NK-92 (cell line): ENCODE measurements around the gene COQ7.

Source experiments
- DNase-seq: peaks from one replicate; lab custom pipeline; 2025; ENCODE audit not compliant: unreplicated experiment; lab: John Stamatoyannopoulos, UW

The COQ7 gene

GRCh38 chr16:19067349-19068236, at the start of gene COQ7:
TSS of gene COQ7 (plus strand) at chr16:19067614. CDS start at chr16:19067665, 51 bp downstream.
- peak; percentile 82 for DNase-seq

DNA sequence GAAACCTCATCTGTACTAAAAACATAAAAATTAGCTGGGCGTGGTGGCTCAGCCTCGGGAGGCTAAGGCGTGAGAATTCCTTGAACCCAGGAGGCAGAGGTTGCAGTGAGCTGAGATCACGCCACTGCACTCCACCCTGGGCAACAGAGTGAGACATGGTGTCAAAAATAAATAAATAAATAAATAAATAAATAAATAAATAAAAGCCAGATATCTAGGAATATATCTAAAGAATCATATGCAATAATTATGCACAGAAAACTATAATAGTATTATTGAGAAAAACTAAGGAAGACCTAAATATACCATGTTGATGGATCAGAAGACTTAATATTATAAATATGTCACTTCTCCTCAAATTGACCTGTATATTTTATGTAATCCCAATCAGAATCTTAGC, 46.7 kb upstream of the COQ7 start:
- no peak for DNase-seq

GRCh38 chr16:19021747-19022146, 45.7 kb upstream of the COQ7 start:
- DNase-seq = no peak

DNA sequence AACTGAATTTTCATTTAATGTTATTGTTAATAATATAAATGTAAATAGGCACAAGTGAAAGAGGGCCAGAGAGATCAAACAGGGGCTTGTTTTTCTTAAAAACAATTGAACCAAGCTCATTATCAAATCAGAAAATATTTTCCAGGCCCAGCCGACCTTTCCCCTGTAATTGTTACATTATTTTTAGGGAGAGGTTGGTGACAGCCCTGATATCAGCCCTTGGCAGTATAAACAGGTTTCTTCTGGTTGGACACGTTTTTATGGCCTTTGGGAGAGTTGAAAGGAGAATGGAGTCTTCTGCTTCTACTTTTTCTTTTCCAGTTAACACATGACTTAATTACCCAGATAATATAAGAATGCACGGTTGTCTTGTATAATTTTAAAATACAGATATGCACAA, 40.0 kb upstream of the COQ7 start:
- DNase-seq = no peak

DNA sequence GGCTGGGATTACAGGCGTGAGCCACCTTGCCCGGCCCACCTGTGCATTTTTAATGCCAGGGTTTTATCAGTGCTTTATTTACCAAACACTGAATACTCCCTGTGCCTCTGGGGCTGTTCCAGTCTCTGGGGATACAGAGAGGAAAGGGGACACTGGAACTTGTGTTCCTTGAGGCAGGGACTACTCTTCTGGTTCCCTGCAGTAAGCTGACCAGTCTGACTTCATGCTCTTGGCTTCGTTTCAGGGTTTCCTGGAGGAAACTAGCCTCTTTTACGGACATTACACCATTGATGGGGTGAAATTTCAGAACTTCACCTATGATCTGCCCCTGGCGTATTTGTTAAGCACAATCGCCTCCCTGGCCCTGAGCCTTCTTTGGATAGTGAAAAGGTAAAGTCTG, 37.4 kb upstream of the COQ7 start:
- no peak for DNase-seq

- DNase-seq = no peak
These were observed 35.7 kb upstream of the COQ7 start for GRCh38 chr16:19031738-19032137.

GRCh38 chr16:19033761-19034160, 33.7 kb upstream of the COQ7 start:
- no peak for DNase-seq

- no peak for DNase-seq
These were observed 27.0 kb upstream of the COQ7 start for GRCh38 chr16:19040400-19040799.

DNA sequence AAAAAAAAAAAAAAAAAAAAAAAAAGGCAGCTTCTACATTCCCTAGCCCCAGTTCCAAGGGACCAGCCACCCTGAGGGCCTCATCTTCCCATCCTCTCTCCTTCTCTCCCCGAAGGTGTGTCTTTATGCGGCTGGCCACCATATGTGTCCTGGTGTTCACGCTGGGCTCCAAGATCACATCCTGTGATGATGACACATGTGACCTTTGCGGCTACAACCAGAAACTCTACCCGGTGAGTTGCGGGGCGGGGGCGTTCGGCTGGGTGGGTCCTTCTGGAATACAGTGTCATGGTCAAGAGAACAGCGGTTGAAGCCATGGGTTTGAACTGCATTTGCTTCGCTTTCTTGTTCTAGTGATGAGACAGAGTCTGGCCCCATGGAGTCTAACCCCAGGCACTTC, 22.6 kb upstream of the COQ7 start:
- DNase-seq = no peak

DNA sequence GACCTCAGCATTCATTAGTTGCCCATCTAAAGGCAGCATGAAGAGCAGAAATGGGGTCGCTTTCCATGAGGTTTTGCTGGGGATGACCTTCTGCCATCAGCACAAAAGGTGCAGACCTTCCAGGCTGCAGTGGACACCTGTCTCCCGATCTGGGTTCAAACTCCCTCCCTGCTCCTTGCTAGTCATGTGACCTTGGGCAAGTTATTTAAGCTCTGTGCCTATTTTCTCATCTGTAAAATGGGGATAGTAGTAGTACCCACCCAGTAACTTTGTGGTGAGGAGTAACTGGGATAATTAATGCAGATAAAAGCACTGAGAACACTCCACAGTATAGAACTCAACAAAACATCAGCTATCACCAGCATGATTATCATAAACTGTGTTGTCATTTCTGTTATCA, 21.4 kb upstream of the COQ7 start:
- DNase-seq = no peak

DNA sequence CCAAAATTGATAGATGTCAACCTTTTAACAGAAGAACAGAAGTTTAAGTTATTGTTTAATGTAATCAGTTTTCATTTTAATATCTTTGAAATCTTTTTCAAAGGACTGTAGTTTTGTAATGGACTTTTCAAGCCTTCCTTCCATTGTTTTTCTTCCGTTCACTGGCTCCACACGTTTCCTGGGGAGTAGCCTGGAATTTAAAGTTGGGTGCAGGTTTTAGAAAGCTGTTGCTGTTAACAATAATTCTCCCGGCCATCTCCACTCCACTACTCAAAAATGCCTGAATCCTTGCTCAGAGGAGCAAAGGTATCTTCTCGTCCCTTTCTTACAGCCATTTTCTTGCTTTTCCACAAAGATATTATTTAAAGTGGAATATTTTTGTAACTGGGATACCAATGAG, 4.7 kb upstream of the COQ7 start:
- no peak for DNase-seq

- no peak for DNase-seq
These were observed 446 bp upstream of the COQ7 start for GRCh38 chr16:19066988-19067348.

- DNase-seq = no peak
These were observed 912 bp downstream of the COQ7 start for GRCh38 chr16:19068237-19068815.

GRCh38 chr16:19071811-19072777, 4.7 kb downstream of the COQ7 start:
- DNase-seq = no peak

DNA sequence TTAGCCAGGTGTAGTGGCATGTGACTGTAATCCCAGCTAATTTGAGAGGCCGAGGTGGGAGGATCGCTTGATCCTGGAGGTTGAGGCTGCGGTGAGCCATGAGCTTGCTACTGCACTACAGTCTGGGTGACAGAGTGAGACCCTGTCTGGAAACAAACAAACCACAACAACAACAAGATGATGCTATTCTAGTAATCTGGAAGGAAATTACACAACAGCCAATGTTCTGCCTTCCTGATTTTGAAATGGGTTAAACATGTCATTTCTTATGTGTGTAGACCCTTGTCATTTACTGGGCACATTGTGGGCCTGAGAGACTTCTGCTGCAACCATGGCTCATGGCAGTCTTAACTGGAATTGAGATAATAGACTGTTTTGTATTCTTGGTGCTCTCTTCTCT, 5.9 kb downstream of the COQ7 start:
- no peak for DNase-seq

DNA sequence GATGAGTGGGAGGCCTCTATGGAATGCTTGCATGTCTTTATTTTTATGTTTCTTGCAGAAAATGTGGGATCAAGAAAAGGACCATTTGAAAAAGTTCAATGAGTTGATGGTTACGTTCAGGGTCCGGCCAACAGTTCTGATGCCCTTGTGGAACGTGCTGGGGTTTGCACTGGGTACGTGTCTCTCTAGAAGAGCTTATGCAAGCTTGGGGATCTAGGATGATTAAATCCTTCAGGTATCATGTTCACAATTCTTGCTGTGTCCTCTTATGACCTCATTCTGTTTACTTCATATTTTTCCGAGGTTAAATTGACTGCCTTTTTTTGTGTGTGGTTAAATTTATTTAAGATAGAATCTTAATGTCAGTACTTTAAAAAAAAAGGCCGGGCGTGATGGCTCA, 6.4 kb downstream of the COQ7 start:
- DNase-seq = no peak

- no peak for DNase-seq
These were observed 8.1 kb downstream of the COQ7 start for GRCh38 chr16:19075511-19075910.

- DNase-seq = no peak
These were observed 10.5 kb downstream of the COQ7 start for GRCh38 chr16:19077879-19078278.

DNA sequence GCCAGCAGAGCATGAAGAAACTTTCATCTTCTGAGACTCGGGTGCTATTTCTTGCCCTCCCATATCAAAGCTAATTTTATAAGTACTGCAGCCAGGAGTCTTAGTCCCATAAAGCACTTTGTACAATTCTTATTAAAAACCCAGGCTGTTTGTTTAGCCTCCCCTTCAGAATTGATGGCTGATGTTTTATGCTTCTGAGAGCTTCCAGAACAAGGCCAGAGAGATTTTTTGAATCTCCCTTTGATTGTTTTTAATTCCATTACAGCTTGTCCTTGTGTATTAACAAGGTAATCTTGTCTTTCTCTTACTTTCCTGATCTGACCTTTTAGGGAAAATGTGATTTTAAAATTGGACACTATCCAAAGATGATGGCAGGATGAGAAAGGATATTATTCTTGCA, 16.3 kb downstream of the COQ7 start:
- no peak for DNase-seq

GRCh38 chr16:19084139-19084538, 16.7 kb downstream of the COQ7 start:
- no peak for DNase-seq

DNA sequence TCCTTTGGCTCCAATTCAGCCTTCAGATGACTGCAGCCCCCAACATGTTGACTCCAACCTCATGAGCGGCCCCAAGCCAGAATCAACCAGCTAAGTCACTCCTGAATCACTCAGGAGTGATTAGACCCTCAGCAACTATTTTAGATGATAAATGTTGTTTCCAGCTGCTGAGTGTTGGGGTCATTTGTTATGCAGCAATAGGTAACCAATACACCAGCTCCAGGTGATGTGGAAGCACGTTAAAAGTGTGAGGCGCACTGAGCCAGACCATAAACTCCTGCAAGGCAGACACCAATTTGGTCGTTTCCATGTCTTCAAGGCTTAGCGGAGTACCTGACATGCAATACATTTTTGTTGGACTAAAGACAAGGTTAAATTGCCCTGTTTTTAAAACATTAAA, 17.5 kb downstream of the COQ7 start:
- DNase-seq = no peak
